ENCODE results near the gene PARP12.

The PARP12 gene

DNA sequence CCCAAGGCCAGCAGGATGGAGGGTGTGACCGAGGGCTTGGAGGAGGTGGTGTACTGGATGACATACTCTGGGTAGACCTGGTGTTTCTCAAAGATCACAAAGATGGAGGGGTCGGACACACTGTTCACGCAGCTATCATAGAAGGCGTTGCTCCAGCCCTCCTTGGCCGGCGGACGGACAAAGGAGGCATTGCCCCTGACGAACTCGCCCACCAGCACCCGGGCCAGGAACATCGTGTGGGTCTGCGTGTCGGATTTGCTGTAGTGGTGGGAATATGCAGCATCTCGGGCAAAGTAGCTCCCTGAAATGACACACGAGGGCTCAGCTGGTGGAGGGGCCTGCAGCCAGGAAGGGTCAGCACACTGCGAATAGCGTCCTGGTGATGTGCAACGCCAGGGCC is 38.2 kb downstream of the PARP12 start:
- TF ChIP-seq ZNF565 (CRISPR knock-in tag; conservative IDR thresholded peaks at IDR 0.05; ENCODE audit: low read depth), result no peak
- TF ChIP-seq, protein P1, sequence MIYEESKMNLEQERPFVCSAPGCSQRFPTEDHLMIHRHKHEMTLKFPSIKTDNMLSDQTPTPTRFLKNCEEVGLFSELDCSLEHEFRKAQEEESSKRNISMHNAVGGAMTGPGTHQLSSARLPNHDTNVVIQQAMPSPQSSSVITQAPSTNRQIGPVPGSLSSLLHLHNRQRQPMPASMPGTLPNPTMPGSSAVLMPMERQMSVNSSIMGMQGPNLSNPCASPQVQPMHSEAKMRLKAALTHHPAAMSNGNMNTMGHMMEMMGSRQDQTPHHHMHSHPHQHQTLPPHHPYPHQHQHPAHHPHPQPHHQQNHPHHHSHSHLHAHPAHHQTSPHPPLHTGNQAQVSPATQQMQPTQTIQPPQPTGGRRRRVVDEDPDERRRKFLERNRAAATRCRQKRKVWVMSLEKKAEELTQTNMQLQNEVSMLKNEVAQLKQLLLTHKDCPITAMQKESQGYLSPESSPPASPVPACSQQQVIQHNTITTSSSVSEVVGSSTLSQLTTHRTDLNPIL (CRISPR knock-in tag; IDR thresholded peaks at IDR 0.05; ENCODE audit: low read depth), result no peak
- TF ChIP-seq CSDC2 (CRISPR knock-in tag; IDR thresholded peaks at IDR 0.05), result no peak
- no peak for TF ChIP-seq GLIS3 (CRISPR knock-in tag; IDR thresholded peaks at IDR 0.05)
- TF ChIP-seq ZFP30 (CRISPR knock-in tag; IDR thresholded peaks at IDR 0.05), result no peak
- no peak for TF ChIP-seq ARNTL (CRISPR knock-in tag; IDR thresholded peaks at IDR 0.05; ENCODE audit: borderline replicate concordance, low read depth)
- TF ChIP-seq OSR1 (CRISPR knock-in tag; IDR thresholded peaks at IDR 0.05), result no peak
- TF ChIP-seq, protein P2, sequence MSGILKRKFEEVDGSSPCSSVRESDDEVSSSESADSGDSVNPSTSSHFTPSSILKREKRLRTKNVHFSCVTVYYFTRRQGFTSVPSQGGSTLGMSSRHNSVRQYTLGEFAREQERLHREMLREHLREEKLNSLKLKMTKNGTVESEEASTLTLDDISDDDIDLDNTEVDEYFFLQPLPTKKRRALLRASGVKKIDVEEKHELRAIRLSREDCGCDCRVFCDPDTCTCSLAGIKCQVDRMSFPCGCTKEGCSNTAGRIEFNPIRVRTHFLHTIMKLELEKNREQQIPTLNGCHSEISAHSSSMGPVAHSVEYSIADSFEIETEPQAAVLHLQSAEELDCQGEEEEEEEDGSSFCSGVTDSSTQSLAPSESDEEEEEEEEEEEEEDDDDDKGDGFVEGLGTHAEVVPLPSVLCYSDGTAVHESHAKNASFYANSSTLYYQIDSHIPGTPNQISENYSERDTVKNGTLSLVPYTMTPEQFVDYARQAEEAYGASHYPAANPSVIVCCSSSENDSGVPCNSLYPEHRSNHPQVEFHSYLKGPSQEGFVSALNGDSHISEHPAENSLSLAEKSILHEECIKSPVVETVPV (CRISPR knock-in tag; IDR thresholded peaks at IDR 0.05), result no peak
- TF ChIP-seq ZC3H10 (CRISPR knock-in tag; IDR thresholded peaks at IDR 0.05), result no peak
- TF ChIP-seq, protein P3, sequence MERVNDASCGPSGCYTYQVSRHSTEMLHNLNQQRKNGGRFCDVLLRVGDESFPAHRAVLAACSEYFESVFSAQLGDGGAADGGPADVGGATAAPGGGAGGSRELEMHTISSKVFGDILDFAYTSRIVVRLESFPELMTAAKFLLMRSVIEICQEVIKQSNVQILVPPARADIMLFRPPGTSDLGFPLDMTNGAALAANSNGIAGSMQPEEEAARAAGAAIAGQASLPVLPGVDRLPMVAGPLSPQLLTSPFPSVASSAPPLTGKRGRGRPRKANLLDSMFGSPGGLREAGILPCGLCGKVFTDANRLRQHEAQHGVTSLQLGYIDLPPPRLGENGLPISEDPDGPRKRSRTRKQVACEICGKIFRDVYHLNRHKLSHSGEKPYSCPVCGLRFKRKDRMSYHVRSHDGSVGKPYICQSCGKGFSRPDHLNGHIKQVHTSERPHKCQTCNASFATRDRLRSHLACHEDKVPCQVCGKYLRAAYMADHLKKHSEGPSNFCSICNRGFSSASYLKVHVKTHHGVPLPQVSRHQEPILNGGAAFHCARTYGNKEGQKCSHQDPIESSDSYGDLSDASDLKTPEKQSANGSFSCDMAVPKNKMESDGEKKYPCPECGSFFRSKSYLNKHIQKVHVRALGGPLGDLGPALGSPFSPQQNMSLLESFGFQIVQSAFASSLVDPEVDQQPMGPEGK (CRISPR knock-in tag; IDR thresholded peaks at IDR 0.05; ENCODE audit: borderline replicate concordance), result no peak
- TF ChIP-seq ISL1 (CRISPR knock-in tag; IDR thresholded peaks at IDR 0.05), result no peak
- TF ChIP-seq ZNF70 (CRISPR knock-in tag; IDR thresholded peaks at IDR 0.05), result no peak
- no peak for TF ChIP-seq SNAI2 (CRISPR knock-in tag; IDR thresholded peaks at IDR 0.05)
- no peak for TF ChIP-seq ZFP3 (CRISPR knock-in tag; IDR thresholded peaks at IDR 0.05)
- no peak for TF ChIP-seq TCF4 (CRISPR knock-in tag; IDR thresholded peaks at IDR 0.05; ENCODE audit: borderline replicate concordance)
- ATAC-seq, result no peak

DNA sequence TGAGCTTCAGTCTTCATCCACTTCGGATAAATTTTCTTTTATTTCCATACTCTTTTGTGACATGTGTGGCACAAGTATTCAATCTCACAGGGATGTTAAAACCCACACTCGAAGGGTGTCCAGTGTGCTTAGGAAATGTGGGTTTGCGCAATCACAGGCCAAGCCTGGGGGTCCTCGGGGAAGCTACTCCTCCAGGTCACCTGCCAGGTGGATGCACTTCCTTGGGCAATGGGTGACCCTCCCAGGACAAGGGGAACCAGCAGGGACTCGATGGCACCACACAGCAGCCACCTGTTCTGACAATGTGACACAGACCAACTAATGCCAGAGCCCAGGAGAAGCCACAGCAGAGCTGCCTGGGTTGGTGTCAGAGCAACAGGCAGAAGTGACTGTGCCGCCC is 39.0 kb downstream of the PARP12 start:
- no peak for ATAC-seq
- no peak for TF ChIP-seq ISL1 (CRISPR knock-in tag; IDR thresholded peaks at IDR 0.05)
- TF ChIP-seq RARB (CRISPR knock-in tag; IDR thresholded peaks at IDR 0.05), result no peak
- TF ChIP-seq ESRRG (CRISPR knock-in tag; IDR thresholded peaks at IDR 0.05), result no peak
- TF ChIP-seq, protein P3 (CRISPR knock-in tag; IDR thresholded peaks at IDR 0.05; ENCODE audit: borderline replicate concordance), result no peak
- TF ChIP-seq TOX (CRISPR knock-in tag; IDR thresholded peaks at IDR 0.05; ENCODE audit: borderline replicate concordance), result no peak
- TF ChIP-seq ZFP30 (CRISPR knock-in tag; IDR thresholded peaks at IDR 0.05), result no peak
- TF ChIP-seq ZC3H10 (CRISPR knock-in tag; IDR thresholded peaks at IDR 0.05), result no peak
- TF ChIP-seq ZNF565 (CRISPR knock-in tag; conservative IDR thresholded peaks at IDR 0.05; ENCODE audit: low read depth), result no peak
- TF ChIP-seq TCF4 (CRISPR knock-in tag; IDR thresholded peaks at IDR 0.05; ENCODE audit: borderline replicate concordance), result no peak
- TF ChIP-seq, protein P4, sequence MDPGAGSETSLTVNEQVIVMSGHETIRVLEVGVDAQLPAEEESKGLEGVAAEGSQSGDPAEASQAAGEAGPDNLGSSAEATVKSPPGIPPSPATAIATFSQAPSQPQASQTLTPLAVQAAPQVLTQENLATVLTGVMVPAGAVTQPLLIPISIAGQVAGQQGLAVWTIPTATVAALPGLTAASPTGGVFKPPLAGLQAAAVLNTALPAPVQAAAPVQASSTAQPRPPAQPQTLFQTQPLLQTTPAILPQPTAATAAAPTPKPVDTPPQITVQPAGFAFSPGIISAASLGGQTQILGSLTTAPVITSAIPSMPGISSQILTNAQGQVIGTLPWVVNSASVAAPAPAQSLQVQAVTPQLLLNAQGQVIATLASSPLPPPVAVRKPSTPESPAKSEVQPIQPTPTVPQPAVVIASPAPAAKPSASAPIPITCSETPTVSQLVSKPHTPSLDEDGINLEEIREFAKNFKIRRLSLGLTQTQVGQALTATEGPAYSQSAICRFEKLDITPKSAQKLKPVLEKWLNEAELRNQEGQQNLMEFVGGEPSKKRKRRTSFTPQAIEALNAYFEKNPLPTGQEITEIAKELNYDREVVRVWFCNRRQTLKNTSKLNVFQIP (CRISPR knock-in tag; IDR thresholded peaks at IDR 0.05; ENCODE audit: borderline replicate concordance, low read depth), result no peak
- TF ChIP-seq OSR1 (CRISPR knock-in tag; IDR thresholded peaks at IDR 0.05), result no peak
- TF ChIP-seq CSDC2 (CRISPR knock-in tag; IDR thresholded peaks at IDR 0.05), result no peak

DNA sequence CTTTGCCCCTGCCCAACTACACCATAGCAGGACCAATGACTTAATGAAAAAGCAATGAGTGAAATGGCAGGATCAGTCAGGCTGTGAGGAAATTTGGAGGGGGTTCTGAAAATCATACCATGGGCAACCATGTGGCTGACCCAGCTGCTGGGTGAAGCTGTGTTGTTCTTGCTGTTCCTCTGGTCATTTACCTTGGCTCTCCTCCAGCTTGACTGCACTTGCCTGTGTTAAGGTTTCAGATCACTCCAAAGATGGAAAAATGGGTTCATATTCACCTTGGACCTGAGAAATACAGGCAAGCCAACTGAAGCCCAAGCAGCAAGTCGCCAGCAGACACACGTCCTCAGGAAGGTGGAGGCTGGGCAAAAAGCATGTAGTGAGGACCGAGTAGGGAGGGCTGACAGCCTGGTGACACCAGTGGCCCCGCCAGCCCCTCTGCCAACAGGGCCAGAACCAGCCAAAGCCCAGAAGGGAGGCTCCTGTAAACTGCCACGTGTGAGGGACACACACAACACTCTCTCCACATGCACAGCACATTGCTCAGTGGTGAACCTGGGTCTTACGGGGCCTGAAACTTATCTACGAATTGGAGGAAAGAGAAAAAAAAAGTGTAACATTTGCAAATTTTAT is 40.1 kb downstream of the PARP12 start:
- ATAC-seq, result no peak

More for the DNA sequence above, 40.1 kb downstream of the PARP12 start:
- TF ChIP-seq BACH2 (CRISPR knock-in tag; IDR thresholded peaks at IDR 0.05; ENCODE audit: borderline replicate concordance) (no peak), OSR1 (CRISPR knock-in tag; IDR thresholded peaks at IDR 0.05) (no peak), ZC3H10 (CRISPR knock-in tag; IDR thresholded peaks at IDR 0.05) (no peak), ZNF70 (CRISPR knock-in tag; IDR thresholded peaks at IDR 0.05) (no peak), ZNF565 (CRISPR knock-in tag; conservative IDR thresholded peaks at IDR 0.05; ENCODE audit: low read depth) (no peak), CSDC2 (CRISPR knock-in tag; IDR thresholded peaks at IDR 0.05) (no peak), ESRRG (CRISPR knock-in tag; IDR thresholded peaks at IDR 0.05) (no peak), SNAI2 (CRISPR knock-in tag; IDR thresholded peaks at IDR 0.05) (no peak), ZNF8 (CRISPR knock-in tag; IDR thresholded peaks at IDR 0.05) (no peak)
- TF ChIP-seq, protein P5, sequence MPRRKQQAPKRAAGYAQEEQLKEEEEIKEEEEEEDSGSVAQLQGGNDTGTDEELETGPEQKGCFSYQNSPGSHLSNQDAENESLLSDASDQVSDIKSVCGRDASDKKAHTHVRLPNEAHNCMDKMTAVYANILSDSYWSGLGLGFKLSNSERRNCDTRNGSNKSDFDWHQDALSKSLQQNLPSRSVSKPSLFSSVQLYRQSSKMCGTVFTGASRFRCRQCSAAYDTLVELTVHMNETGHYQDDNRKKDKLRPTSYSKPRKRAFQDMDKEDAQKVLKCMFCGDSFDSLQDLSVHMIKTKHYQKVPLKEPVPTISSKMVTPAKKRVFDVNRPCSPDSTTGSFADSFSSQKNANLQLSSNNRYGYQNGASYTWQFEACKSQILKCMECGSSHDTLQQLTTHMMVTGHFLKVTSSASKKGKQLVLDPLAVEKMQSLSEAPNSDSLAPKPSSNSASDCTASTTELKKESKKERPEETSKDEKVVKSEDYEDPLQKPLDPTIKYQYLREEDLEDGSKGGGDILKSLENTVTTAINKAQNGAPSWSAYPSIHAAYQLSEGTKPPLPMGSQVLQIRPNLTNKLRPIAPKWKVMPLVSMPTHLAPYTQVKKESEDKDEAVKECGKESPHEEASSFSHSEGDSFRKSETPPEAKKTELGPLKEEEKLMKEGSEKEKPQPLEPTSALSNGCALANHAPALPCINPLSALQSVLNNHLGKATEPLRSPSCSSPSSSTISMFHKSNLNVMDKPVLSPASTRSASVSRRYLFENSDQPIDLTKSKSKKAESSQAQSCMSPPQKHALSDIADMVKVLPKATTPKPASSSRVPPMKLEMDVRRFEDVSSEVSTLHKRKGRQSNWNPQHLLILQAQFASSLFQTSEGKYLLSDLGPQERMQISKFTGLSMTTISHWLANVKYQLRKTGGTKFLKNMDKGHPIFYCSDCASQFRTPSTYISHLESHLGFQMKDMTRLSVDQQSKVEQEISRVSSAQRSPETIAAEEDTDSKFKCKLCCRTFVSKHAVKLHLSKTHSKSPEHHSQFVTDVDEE (CRISPR knock-in tag; IDR thresholded peaks at IDR 0.05), result no peak
- TF ChIP-seq, protein P4 (CRISPR knock-in tag; IDR thresholded peaks at IDR 0.05; ENCODE audit: borderline replicate concordance, low read depth), result no peak
- TF ChIP-seq, protein P1 (CRISPR knock-in tag; IDR thresholded peaks at IDR 0.05; ENCODE audit: low read depth), result no peak
